AG09309 (cell line): Measurements from ENCODE around the gene SNRPE.

ENCODE experiments used
- DNase-seq: peaks from one replicate; pipeline ENCODE4 v3.0.0-alpha.2; 2010; ENCODE audit warnings: low read depth
- H3K4me3 ChIP-seq: 2 replicates; pipeline ENCODE4 v1.5.1; 2011; ENCODE audit warnings: mild to moderate bottlenecking, low read depth, low read length, moderate library complexity; ENCODE audit not compliant: control insufficient read depth
- TF ChIP-seq, protein P1 (sequence below): IDR thresholded peaks from 2 replicates; pipeline ENCODE4 v1.5.1; 2011; ENCODE audit warnings: mild to moderate bottlenecking, low read depth, low read length, inconsistent platforms; ENCODE audit not compliant: insufficient read depth, control insufficient read depth; ENCODE audit errors: missing control alignments

Gene SNRPE

DNA sequence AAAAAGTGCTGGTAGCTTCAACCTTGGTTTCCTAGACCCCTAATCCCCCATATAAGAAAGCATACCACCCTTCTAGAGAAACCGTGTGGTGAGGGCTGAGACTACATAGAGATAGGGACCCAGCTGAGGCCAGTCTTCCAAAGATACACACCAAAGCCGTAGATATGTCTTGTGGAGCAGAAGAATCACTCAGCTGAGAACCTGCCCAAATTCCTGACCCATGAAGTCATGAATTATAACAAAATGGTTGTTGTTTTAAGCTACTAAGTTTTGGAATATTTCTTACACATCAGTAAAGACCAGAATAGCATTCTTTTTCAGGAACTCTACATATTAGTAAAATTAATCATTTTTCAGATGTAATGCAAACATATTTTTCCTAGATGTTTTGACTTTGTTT lies 3.3 kb upstream of the SNRPE start:
- peak; percentile 37 for DNase-seq
- TF ChIP-seq, protein P1, sequence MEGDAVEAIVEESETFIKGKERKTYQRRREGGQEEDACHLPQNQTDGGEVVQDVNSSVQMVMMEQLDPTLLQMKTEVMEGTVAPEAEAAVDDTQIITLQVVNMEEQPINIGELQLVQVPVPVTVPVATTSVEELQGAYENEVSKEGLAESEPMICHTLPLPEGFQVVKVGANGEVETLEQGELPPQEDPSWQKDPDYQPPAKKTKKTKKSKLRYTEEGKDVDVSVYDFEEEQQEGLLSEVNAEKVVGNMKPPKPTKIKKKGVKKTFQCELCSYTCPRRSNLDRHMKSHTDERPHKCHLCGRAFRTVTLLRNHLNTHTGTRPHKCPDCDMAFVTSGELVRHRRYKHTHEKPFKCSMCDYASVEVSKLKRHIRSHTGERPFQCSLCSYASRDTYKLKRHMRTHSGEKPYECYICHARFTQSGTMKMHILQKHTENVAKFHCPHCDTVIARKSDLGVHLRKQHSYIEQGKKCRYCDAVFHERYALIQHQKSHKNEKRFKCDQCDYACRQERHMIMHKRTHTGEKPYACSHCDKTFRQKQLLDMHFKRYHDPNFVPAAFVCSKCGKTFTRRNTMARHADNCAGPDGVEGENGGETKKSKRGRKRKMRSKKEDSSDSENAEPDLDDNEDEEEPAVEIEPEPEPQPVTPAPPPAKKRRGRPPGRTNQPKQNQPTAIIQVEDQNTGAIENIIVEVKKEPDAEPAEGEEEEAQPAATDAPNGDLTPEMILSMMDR, result no peak
- H3K4me3 ChIP-seq, result no peak overlapping the region

DNA sequence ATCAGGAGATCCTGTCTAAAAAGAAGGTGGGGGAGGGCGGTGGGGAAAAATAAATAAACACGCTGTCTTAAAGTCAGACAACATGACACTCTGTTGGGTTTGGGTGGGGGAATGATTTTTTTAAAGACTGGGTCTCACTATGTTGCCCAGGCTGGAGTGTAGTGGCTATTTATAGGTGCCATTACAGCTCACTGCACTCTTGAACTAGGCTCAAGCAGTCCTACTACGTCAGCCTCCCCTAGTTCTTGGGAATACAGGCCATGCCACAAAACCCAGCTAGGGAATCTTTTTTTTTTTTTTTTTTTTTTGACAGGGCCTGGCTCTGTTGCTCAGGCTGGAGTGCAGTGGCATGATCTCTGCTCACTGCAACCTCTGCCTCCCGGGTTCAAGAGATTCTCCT lies 2.4 kb upstream of the SNRPE start:
- no peak for DNase-seq

DNA sequence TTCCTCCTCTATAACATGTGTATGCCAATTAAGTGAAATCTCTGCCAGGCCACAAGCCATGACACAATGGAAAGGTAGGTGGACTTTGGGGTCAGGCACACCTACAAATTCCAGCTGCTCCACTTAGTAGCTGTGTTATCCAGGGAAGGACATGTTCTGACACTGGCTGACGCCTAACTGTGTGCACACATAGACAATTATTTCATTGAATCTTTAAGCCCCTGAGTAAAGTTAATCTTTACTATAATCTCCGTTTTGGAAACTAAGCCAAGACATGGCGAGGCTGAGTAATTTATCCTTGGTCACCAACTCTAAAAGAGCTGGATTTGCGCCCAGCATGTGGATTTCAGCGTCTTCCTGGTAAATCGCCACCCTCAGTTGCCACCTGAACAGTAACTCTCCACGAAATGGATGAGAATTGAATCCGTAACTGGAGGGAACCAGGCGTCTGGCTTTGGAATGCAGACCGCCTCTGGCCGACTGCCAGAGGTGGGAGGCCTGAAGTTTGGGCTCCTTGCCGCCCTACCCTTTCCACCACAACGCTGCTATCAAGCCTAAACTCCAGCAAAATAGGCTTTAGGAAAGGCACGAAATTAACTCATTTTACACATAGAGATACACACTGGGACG lies 888 bp upstream of the SNRPE start:
- DNase-seq, result peak; percentile 10
- TF ChIP-seq, protein P1, result no peak

More for the DNA sequence above, 2.4 kb upstream of the SNRPE start:
- TF ChIP-seq, protein P1, result no peak
- H3K4me3 ChIP-seq, result no peak overlapping the region

DNA sequence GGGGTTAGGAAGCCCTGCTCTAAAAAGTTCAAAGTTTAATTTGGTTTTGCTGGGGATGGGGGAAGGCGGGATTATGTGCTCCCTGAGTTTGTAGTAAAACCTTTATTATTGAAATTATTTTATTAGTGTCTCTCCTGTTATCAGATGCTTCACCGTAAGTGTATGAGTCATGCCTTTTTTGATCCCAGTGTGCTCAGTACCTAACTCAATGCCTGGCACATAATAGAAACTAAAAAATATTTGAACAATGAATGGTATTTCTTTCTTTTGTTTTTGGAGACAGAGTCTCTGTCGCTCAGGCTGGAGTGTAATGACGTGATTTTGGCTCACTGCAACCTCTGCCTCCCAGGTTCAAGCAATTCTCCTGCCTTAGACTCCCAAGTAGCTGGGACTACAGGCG lies 6.4 kb downstream of the SNRPE start:
- H3K4me3 ChIP-seq, result no peak overlapping the region
- DNase-seq, result no peak
- TF ChIP-seq, protein P1, result no peak

More for the DNA sequence above, 888 bp upstream of the SNRPE start:
- no peak overlapping the region; the same call in 1 of the 2 replicates for H3K4me3 ChIP-seq

- no peak overlapping the region for H3K4me3 ChIP-seq
- TF ChIP-seq, protein P1, result no peak
- DNase-seq, result no peak
These were observed 8.8 kb downstream of the SNRPE start for GRCh38 chr1:203870245-203870644.

- DNase-seq, result peak; percentile 49
- TF ChIP-seq, protein P1, result peak; percentile 87
- no peak overlapping the region for H3K4me3 ChIP-seq
These were observed 9.9 kb downstream of the SNRPE start for GRCh38 chr1:203871114-203871880.
